HG03378 (cell line): Measurements from ENCODE around the gene ZFC3H1.

ENCODE experiments used
- ATAC-seq: cut with Tn5 transposase; IDR thresholded peaks from one replicate; pipeline ENCODE4 v1.9.1; 2021; ENCODE audit warnings: mild to moderate bottlenecking, moderate library complexity; ENCODE audit not compliant: unreplicated experiment

Gene ZFC3H1

GRCh38 chr12:71638499-71638898 is 25.1 kb downstream of the ZFC3H1 start:
- ATAC-seq, result no peak

- ATAC-seq, result no peak
Measured at GRCh38 chr12:71636704-71637115, 26.9 kb downstream of the ZFC3H1 start.

- ATAC-seq, result no peak
Measured at GRCh38 chr12:71627438-71628002, 36.1 kb downstream of the ZFC3H1 start.

GRCh38 chr12:71626768-71627167 is 36.9 kb downstream of the ZFC3H1 start:
- ATAC-seq, result no peak

GRCh38 chr12:71626098-71626497 is 37.5 kb downstream of the ZFC3H1 start:
- ATAC-seq, result no peak

GRCh38 chr12:71625476-71625875 is 38.2 kb downstream of the ZFC3H1 start:
- ATAC-seq, result no peak

GRCh38 chr12:71621938-71622337 is 41.7 kb downstream of the ZFC3H1 start:
- no peak for ATAC-seq

- ATAC-seq, result no peak
Measured at GRCh38 chr12:71610031-71610795, 53.4 kb downstream of the ZFC3H1 start.

- ATAC-seq, result no peak
Measured at GRCh38 chr12:71607494-71608330, 55.9 kb downstream of the ZFC3H1 start.

- ATAC-seq, result no peak
Measured at GRCh38 chr12:71605039-71605438, 58.6 kb downstream of the ZFC3H1 start.

GRCh38 chr12:71602761-71603577 is 60.7 kb downstream of the ZFC3H1 start:
- ATAC-seq, result no peak

GRCh38 chr12:71601546-71601945 is 62.1 kb downstream of the ZFC3H1 start:
- no peak for ATAC-seq

- ATAC-seq, result no peak
Measured at GRCh38 chr12:71599210-71599609, 64.4 kb downstream of the ZFC3H1 start.

- no peak for ATAC-seq
Measured at GRCh38 chr12:71594214-71594948, 69.3 kb downstream of the ZFC3H1 start.

GRCh38 chr12:71592841-71593240 is 70.8 kb downstream of the ZFC3H1 start:
- no peak for ATAC-seq

- no peak for ATAC-seq
Measured at GRCh38 chr12:71591601-71592000, 72.0 kb downstream of the ZFC3H1 start.

GRCh38 chr12:71589478-71589881 is 74.2 kb downstream of the ZFC3H1 start:
- ATAC-seq, result no peak

- ATAC-seq, result no peak
Measured at GRCh38 chr12:71587012-71587411, 76.6 kb downstream of the ZFC3H1 start.

- no peak for ATAC-seq
Measured at GRCh38 chr12:71585218-71585617, 78.4 kb downstream of the ZFC3H1 start.

- ATAC-seq, result no peak
Measured at GRCh38 chr12:71584356-71584755, 79.3 kb downstream of the ZFC3H1 start.
